GM18498 (cell line): Measurements from ENCODE around the gene FREM2.

ENCODE experiments used
- ATAC-seq: cut with Tn5 transposase; IDR thresholded peaks from one replicate; pipeline ENCODE4 v1.9.1; 2021; ENCODE audit warnings: mild to moderate bottlenecking, moderate library complexity; ENCODE audit not compliant: unreplicated experiment

Gene FREM2, protein sequence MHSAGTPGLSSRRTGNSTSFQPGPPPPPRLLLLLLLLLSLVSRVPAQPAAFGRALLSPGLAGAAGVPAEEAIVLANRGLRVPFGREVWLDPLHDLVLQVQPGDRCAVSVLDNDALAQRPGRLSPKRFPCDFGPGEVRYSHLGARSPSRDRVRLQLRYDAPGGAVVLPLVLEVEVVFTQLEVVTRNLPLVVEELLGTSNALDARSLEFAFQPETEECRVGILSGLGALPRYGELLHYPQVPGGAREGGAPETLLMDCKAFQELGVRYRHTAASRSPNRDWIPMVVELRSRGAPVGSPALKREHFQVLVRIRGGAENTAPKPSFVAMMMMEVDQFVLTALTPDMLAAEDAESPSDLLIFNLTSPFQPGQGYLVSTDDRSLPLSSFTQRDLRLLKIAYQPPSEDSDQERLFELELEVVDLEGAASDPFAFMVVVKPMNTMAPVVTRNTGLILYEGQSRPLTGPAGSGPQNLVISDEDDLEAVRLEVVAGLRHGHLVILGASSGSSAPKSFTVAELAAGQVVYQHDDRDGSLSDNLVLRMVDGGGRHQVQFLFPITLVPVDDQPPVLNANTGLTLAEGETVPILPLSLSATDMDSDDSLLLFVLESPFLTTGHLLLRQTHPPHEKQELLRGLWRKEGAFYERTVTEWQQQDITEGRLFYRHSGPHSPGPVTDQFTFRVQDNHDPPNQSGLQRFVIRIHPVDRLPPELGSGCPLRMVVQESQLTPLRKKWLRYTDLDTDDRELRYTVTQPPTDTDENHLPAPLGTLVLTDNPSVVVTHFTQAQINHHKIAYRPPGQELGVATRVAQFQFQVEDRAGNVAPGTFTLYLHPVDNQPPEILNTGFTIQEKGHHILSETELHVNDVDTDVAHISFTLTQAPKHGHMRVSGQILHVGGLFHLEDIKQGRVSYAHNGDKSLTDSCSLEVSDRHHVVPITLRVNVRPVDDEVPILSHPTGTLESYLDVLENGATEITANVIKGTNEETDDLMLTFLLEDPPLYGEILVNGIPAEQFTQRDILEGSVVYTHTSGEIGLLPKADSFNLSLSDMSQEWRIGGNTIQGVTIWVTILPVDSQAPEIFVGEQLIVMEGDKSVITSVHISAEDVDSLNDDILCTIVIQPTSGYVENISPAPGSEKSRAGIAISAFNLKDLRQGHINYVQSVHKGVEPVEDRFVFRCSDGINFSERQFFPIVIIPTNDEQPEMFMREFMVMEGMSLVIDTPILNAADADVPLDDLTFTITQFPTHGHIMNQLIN (N-terminal part only)

DNA sequence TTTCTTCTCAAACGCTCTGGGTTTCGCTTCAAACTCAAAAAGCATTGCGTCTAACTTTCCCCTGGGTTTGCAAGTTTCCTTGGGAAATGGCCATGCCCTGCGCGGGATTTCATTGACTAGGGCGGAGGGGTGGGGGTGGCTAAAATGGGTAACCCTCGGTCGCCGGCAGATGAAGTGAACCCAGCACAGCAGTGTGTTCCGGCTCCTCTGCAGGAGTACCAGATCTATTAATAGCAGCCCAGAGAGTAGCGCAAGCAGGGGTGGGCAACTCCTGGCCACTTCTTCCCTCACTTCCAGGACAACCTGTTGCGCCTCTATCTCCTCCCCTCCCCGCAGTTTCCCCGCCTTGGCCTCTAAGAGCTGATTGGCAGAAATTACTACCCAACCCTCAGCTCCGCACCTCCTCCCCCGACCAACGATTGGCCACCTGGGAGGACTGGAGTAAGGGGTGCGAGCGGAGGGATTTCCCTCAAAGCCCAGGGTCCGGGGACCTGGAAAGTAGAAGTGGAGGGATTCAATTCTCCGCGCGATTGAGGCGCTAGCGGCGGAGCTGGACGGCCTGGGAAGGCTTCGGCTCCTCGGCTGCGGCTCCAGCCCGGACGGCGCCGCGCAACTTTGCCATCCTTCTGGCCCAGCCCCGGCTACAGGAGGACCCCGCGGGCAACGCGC is at the start of gene FREM2:
TSS of gene FREM2 (plus strand) at position 501 of the 669 bp plus-strand sequence. CDS start 268 bp downstream, outside the sequence.
- no peak for ATAC-seq

DNA sequence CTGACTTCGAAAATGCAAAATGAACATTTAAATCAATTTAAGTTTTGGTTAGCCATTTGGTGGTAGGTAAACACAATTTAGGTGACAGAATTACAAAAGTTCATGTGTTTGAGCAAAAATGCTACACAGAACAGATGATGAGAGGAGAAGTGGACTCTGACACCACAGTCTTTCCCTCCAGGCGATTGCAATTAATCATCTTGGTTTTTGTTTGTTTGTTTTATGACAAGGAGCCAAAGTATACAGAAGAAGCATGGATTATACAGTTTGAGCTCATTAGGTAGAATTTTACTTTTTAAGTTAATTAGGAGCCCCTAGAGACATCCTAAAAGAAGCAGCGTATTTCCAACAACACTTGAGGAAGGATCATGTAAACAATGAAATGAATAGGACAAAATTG is 49.3 kb upstream of the FREM2 start:
- no peak for ATAC-seq

DNA sequence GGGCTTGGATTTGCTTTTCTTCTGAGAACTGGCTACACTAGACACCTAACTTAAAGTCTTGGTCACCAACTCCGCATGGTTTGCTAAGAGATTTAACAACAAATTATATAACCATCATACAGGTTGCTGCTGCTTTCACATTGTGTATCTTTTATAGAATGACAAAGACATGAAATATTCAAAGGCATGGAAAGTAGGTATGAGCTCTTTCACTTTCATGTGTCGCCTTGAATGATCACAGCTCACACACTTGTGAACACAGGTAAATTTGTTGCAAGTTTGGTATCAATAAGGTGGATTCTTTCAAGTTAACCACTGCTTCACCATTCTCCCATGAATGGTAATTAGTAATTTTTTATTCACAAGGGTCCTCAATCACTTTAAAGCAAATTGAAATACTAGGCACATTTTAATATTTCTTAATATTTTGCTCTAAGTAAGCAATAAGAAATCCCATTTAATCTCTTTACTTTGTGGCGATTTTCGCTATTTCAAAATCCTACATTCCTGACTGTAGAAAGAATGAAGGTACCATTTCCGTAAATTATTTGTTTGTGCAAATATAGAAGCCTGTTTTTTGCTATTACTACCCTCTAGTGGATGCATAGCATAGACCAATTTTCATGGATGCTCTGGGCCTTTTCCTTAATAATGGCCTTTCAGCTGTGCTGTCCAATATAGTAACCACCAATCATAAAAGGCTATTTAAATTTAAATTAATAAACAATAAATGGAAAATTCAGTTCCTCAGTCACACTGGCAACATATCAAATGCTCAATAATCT is 45.5 kb upstream of the FREM2 start:
- ATAC-seq, result no peak

DNA sequence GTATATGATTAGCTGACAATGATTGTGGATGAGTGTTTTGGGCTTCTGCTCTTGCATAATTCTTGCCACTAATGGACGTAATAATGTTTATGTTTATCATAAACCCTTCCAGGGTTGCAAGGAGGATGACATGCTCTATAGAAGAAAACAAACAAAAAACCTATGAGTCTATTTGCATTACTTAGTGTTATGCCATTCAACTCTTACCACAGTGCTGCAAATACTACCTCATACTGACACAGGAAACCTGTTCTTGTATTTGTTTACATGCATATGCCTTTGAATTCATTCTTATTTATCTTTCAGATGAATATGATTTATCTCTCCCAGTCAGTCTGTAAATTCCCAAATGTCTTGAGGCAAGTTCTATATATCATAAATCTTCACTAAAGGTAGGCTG is 39.6 kb upstream of the FREM2 start:
- ATAC-seq, result no peak

DNA sequence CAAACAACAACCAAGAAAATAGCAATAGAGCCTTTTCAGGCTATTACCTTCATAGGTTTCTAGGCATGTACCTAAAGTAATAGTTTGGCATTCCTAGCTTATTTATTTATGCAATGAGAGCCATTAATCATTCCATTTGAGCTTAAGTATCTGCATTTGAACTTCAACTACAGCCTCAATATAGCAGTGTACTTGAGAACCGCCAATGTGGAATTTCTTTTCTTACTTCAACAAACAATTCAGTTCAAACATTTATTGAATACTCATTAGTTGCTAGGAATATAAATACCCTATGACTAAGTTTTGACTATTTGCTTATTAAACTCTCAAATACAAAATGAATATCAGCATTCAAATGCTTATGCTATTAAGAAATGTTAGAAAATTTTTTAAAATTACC is 38.0 kb upstream of the FREM2 start:
- no peak for ATAC-seq

DNA sequence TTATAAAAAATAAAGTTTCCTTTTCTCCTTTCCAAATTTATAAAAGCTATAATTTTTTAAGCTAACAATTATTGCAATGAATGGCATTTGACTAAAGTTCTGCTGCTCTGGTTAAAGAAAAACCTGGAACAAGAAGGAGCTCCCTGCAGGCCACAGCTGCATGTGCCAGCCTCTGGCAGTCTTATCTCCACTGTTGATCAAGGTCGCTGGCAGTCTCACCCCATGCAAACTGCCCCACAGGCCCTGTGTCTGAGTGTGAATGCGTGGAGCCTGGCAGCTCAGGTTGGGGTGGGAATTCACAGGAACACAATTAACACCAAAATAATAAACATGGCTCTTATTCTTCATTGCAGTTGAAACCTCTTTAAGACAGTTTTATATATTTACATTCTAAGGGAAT is 30.2 kb upstream of the FREM2 start:
- ATAC-seq, result no peak

DNA sequence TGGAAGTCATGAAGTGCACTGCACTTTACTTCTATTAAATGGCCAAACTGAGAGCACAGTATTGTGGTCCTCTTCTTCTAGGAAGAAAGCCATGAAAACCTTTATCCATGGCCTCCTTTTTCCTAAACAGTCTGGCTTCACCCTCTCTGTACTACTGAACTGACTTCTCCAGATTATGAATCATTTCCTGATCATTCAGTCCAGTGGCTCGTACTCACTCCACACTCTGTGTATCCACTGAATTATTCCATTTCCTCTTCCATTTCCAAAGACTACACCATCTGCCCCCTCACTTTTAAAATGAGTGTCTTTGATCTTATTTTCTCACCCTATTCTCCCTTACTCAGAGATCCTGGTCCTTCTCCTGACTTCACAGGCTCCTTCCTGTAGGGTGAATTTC is 29.7 kb upstream of the FREM2 start:
- ATAC-seq, result no peak

DNA sequence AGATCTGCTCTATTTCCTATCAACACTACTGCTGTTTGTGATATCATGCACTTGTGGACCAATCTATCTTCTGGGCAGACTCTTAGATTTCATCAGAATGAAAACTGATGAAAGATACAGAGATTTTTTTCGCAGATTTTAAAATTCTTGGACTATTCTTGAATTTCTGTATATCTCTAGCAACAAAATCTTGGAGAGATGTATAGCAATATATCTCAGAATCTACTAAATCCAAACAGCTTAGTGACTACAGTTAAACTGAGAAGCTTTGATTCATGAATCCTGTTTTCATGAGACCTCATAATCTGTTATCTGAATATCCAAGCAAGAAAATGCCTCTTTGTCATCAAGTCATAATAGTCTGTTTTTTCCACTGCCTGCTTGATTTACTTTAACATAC is 28.0 kb upstream of the FREM2 start:
- no peak for ATAC-seq

DNA sequence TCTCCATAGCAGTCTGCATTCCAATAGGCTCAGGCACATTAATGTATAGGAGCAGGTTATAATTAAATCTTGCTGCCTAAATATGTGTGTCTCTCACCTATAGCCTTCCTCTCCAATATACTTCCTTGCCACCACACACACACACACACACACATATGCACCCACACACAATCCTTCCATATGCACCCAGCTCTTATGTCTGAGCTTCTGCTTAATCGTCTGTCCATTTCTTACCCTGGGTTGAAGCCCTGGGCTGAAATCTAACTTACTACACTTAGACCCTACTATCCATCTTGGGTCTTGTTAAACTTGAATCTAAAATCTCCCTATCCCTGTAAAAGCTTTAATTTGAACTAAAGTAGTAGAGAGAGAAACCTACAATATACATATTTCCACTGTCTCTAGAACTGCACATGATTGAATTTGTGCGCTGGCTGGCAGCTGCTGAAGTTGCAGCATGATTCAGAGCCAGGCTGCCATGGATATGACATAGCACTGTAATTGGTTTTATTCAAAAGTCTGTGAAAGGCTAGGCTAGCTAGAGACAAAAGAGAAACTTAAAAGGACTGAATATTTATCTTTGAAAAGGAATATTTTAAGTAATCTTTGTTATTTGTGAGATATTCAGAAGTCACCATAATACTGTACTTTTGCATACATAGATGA is 25.7 kb upstream of the FREM2 start:
- no peak for ATAC-seq

DNA sequence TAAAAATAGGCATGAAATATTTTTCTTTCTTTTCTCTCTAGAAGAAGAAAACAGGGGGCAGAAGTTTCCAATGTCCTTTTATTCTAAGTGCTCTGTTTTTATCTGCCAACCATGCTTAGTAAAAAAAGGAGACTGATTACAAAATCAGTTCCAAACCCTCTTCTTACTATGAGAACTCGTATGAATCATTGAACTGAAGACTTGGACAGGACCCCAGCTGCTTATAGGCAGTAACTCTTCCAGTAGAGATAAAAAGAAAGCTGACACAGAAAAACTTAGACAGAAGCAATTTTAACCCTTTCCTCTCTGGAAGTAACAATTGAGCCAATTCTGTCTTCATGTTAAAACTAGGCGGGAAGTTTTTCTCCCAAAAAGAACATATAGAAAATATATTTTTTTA is 24.5 kb upstream of the FREM2 start:
- no peak for ATAC-seq

DNA sequence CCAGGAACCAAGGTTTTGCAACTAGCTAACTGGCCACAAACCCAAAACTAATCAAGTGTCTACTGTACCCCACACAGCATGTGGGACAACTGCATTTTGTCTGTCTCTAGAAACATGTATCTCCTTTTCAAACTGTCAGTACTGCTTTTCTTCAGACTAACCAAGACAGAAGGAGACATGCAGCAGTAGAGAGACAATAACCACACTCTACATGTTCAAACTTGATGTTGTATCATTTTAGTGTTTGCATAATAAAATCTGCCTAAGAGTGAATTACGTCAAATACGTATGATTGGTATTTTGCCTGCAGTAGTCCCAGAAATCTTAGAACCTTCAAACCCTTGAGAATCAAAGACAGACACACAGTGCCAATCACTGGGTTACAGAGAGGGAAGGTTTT is 22.0 kb upstream of the FREM2 start:
- no peak for ATAC-seq

DNA sequence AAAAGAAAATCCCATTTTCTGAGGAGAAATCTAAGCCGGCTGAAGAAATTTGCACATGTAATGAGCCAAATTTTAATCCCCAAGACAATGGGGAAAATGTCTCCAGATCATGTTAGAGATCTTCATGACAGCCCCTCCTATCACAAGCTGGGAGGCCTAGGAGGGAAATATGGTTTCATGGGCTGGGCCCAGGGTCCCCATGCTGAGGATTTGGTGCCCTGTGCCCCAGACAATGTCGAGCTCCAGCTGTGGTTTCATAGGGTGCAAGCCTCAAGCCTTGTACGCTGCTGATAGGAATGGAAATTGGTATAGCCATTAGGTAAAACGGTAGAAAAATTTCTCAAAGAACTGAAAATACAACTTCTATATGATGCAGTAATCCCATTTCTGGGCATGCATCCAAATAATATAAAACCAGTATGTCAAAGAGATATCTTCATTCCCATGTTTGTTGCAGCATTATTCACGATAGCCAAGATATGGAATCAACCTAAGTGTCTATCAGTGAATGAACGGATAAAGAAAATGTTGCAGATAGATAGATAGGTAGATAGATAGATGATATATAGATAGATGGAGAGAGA is 19.3 kb upstream of the FREM2 start:
- ATAC-seq, result no peak

DNA sequence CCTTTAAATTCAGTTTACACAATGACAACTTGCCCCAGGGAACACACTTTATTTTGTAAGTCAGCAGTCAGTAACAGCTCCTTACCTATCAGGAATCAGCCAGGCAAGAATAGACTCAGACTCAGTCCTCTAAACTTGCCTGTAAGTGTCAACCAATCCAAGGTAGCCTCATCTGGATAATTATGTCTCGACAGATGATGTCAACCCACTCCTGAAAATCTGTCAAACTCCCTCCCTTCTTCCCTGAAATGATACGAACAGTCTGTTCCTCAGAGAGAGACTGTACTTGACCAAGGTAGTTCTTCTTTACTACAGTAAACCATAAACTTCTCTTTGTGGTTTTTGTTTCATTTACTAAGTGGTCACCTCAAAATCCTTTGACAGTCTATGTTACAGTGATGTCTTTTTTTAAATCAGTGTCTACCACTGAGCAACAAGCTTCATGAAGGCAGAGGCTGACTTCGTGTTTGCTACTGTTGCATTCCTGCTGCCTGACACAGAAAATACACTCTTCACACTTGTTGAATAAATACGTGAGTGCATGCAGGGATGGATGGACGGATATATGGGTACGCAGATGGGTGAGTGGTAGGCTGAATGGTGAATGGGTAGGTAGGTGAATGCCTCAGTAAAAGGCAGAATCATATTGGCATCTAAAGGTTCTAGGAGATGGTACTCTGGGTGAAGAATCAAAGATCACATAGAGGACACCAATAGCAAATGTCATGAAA is 17.5 kb upstream of the FREM2 start:
- ATAC-seq, result no peak

DNA sequence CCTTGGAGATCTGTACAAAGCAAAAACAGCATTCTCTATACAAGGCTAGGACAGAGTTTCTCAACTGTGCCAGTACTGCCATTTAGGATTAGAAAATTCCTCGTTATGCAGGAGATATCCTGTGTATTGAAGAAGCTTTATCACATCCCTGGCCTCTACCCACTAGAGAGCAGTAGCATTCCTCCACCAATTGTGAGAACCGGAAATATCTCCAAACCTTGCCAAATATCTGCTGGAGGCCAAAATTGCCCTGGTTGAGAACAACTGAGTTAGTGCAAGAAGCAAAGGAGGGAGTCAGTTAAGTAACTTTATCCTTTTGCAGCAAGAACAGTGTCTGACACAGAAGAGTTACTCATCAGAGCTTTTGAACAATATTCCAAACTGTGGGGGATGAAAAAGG is 16.2 kb upstream of the FREM2 start:
- no peak for ATAC-seq

DNA sequence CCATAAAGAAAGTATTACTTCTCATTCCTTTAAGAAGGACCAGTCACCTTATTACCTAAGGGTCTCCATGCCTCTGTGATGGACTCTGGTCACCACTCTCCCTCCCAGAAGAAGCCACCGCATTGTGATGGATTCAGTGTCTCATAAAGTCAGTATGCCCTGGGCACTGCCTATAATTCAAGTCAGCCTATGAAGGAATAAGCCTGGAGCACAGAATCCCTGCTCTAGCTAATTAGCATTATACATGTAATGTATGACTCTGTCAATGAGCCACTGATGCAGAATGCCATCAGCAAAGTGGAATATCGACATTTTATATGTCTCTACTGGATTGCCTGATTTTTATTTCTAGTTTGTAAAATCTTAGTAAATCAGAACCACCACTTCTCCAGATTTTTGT is 14.9 kb upstream of the FREM2 start:
- ATAC-seq, result no peak

DNA sequence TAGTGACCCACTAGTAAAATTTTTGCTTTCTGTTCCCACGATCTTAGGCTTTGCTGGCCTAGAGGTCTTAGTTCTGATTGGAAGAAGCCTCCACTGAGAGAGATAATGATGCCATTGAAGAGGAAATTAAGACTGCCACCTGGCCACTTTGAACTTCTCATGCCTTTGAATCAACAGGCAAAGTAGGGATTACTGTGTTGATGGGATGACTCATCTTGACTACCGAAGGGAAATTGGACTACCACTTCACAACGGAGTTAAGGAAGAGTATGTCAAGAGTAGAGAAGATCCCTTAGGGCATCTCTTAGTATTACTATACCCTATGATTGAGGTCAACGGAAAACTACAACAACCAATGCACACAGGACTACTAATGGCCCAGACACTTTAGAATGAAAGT is 12.7 kb upstream of the FREM2 start:
- no peak for ATAC-seq

DNA sequence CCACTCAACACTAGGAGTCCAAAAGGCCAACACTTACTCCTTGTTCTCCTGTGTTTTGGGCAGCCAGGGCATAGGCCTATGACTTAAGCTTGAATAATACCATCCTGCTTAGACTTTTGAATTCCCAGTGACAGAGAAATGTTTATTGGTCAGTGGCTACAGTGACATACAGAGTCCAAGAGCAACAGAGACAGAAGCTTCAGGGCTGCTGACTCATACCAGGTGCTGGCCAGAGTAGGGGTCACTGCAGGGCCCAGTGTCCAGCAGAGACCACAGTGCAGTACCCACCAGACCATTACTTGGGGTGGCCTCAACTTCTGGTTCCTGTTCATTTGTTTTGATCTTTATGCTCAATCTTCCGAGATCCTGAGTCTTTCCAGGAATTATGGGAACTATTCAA is 6.0 kb upstream of the FREM2 start:
- no peak for ATAC-seq

DNA sequence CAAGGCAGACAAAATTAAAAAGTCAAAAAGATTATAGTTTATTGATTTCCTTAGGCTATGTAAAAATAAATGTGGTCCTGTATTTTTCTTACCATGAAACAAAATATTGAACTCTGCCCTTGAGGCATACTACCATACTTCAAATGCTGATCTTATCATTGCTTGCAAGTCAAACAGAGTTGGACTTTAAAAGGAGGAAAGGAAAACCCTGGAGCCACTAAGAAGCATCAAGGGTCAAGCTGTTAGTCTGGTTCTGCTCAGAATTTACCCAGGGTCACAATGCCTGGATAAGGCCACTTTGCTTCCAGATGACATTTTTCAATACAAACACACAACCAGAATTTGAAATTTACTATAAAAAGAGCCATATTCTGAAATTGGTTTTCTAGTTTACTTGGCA is 2.2 kb upstream of the FREM2 start:
- ATAC-seq, result no peak

DNA sequence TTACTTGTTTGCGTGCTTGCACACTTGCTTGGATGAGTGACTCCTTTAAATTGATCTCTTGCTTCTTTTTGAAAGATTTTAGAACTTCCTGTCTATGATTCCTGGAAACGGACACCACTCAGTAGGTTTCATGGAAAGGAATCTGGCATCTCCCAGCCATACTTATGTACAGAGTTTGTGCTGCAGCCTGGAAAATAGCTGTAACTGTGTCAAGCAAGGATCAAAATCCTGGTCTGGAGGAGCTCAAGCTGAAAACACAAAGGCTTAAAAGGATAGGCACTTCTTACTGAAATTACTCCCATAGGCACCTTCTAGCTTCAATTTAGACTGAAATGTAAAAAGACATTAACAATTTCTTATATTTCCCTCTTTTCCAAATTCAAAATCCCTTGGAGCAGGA is 1.4 kb upstream of the FREM2 start:
- ATAC-seq, result no peak
